WTC11 (cell line): Measurements from ENCODE around the gene PLXNA2.

Experiments used
- EMX1 ChIP-seq: fragments of 250-450 bp; sonication (Bioruptor Pico); IDR thresholded peaks from 2 replicates; pipeline ENCODE4 v1.8.0; 2021; ENCODE audit warnings: mild to moderate bottlenecking
- ETV6 ChIP-seq: sonication (generic); formaldehyde crosslinking; IDR thresholded peaks from 2 replicates; pipeline ENCODE4 v1.8.1; 2022; ENCODE audit warnings: mild to moderate bottlenecking, missing genetic modification reagents
- MAX ChIP-seq: sonication (generic); formaldehyde crosslinking; IDR thresholded peaks from 2 replicates; pipeline ENCODE4 v1.8.0; 2022; ENCODE audit warnings: mild to moderate bottlenecking, missing genetic modification reagents
- NFYB ChIP-seq: sonication (generic); formaldehyde crosslinking; conservative IDR thresholded peaks from 2 replicates; pipeline ENCODE4 v1.8.0; 2022; ENCODE audit warnings: low read depth, missing genetic modification reagents
- PRDM15 ChIP-seq: sonication (generic); formaldehyde crosslinking; IDR thresholded peaks from 2 replicates; pipeline ENCODE4 v1.8.0; 2022; ENCODE audit warnings: missing genetic modification reagents
- SP1 ChIP-seq: sonication (generic); formaldehyde crosslinking; conservative IDR thresholded peaks from 2 replicates; pipeline ENCODE4 v1.8.1; 2022; ENCODE audit warnings: missing genetic modification reagents
- TEAD4 ChIP-seq: sonication (generic); formaldehyde crosslinking; IDR thresholded peaks from 2 replicates; pipeline ENCODE4 v1.8.0; 2022; ENCODE audit warnings: mild to moderate bottlenecking, missing genetic modification reagents
- USF1 ChIP-seq: sonication (generic); formaldehyde crosslinking; IDR thresholded peaks from 2 replicates; pipeline ENCODE4 v1.8.0; 2022; ENCODE audit warnings: mild to moderate bottlenecking, missing genetic modification reagents

- TF ChIP-seq EMX1: no peak
- TF ChIP-seq TEAD4 (CRISPR knock-in tag): no peak
- no peak for TF ChIP-seq ETV6 (CRISPR knock-in tag)
- no peak for TF ChIP-seq USF1 (CRISPR knock-in tag)
- TF ChIP-seq MAX (CRISPR knock-in tag): no peak
- TF ChIP-seq PRDM15: no peak
- TF ChIP-seq NFYB: no peak
- TF ChIP-seq SP1 (CRISPR knock-in tag): no peak
Observed at GRCh38 chr1:207972337-207972736, 271.8 kb downstream of the PLXNA2 start.
